AG04449 (cell line): ENCODE measurements around the gene ZNF234.

Experiments used
- CTCF ChIA-PET: fragments of 350-600 bp; formaldehyde crosslinking; extraction: SDS; loops from one replicate; lab custom pipeline; 2021; ENCODE audit warnings: antibody characterized with exemption; lab: Yijun Ruan, JAX
- POLR2A ChIA-PET: fragments of 400-600, 350-600 bp; formaldehyde crosslinking; extraction: SDS; loops from one replicate; lab custom pipeline; 2020; ENCODE audit warnings: antibody characterized with exemption, inconsistent platforms; lab: Yijun Ruan, JAX
- DNase-seq: peaks from one replicate; pipeline ENCODE4 v3.0.0-alpha.2; 2010; ENCODE audit warnings: low read depth, low spot score
- H3K4me3 ChIP-seq: 2 replicates; pipeline ENCODE4 v1.5.1; 2011; ENCODE audit warnings: low read depth, mild to moderate bottlenecking, control low read depth, low read length
- CTCF ChIP-seq: IDR thresholded peaks from one replicate; pipeline ENCODE4 v1.5.1; 2011; ENCODE audit warnings: mild to moderate bottlenecking, moderate library complexity, low read length, control low read depth, inconsistent platforms; ENCODE audit not compliant: insufficient read depth; ENCODE audit errors: missing control alignments

The ZNF234 gene

DNA sequence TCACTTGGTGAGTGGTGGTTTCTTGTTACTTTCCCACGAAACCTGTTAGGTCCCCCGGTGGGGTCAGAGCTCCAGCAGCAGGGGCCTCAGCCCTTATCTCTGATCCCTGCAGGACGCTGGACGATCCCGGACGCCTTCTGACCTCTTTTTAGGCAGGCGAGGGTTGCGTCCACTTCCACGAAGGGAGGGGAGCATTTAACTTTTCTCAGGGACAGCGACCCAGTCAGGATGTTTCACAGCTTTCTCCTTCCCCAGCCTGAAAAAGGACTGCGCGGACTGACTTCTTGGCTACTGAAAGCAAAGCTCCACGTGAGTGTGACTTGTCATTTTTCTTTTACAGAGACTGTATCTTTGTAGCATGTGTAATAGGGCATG, 692 bp downstream of the ZNF234 start:
- ChIA-PET CTCF (no interaction called here), POLR2A (interaction anchor here (1.1 kb wide), 1 partner anchor 23 kb away, joined by 5 read pairs; the partner anchor contains the start of gene ZNF226)
- DNase-seq: no peak
- TF ChIP-seq CTCF: no peak
- H3K4me3 ChIP-seq: peak overlapping the region; percentile 89

DNA sequence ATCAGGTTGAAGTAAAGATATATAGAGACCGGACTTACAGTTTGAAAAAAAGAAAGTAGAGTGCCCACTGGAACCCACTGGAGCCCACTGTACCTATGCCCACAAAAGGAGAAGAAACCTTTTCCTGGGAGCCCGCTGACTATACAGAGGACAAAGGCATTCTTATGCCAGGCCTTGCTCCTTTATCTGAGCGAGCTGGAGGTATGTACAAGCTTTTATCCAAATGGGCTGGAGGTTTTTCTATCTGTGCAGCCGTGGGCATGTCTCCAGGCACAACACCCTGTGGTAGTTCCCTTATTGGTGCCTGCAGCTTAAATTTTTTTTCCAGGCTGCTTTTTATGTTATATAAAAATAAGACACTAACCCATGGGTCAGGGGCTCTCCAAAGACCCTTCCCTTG, 8.4 kb downstream of the ZNF234 start:
- CTCF ChIA-PET: no interaction called here
- POLR2A ChIA-PET: no interaction called here
- no peak overlapping the region for H3K4me3 ChIP-seq

GRCh38 chr19:44151491-44151890, 10.1 kb downstream of the ZNF234 start:
- DNase-seq: no peak
- ChIA-PET CTCF (no interaction called here), POLR2A (no interaction called here)
- TF ChIP-seq CTCF: no peak
- no peak overlapping the region for H3K4me3 ChIP-seq

More for the DNA sequence above, 8.4 kb downstream of the ZNF234 start:
- DNase-seq: no peak
- no peak for TF ChIP-seq CTCF

DNA sequence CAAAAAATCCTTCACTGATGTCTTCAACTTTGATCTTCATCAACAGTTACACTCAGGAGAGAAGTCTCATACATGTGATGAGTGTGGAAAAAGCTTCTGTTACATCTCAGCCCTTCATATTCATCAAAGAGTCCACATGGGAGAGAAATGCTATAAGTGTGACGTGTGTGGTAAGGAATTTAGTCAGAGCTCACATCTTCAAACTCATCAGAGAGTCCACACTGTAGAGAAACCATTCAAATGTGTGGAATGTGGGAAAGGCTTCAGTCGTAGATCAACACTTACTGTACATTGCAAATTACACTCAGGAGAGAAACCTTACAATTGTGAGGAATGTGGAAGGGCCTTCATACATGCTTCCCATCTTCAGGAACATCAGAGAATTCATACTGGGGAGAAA, 15.1 kb downstream of the ZNF234 start:
- no peak for DNase-seq
- TF ChIP-seq CTCF: no peak
- ChIA-PET POLR2A (no interaction called here), CTCF (no interaction called here)
- no peak overlapping the region for H3K4me3 ChIP-seq

GRCh38 chr19:44163789-44164188, 22.4 kb downstream of the ZNF234 start:
- ChIA-PET POLR2A (interaction anchor here (1.5 kb wide), 1 partner anchor 50 kb away, joined by 5 read pairs; no protein-coding TSS in a partner anchor), CTCF (no interaction called here)

DNA sequence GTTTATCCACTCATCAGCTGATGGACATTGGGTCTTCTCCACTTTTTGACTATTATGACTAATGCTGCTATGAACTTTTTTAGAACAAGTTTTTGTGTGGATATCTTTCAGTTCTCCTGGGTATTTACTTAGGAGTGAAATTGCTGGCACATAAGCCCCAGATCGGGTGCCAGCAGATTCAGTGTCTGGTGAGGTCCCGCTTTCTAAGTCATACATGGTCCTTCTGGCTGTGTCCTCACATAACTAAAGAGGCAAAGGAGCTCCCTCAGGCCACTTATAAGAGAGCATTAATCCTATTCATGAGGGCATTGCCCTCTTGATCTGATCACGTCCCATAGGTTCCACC, 22.9 kb downstream of the ZNF234 start:
- ChIA-PET POLR2A (interaction anchor here (0.8 to 1.5 kb wide), 3 partner anchors 22 to 50 kb away, joined by 4 to 5 read pairs (median 5); no protein-coding TSS in a partner anchor), CTCF (interaction anchor here (1.0 kb wide), 1 partner anchor 10 kb away, joined by 3 read pairs; no protein-coding TSS in a partner anchor)
- no peak for DNase-seq
- peak overlapping the region; percentile 20 for H3K4me3 ChIP-seq
- no peak for TF ChIP-seq CTCF

More at GRCh38 chr19:44163789-44164188, 22.4 kb downstream of the ZNF234 start:
- TF ChIP-seq CTCF: no peak
- no peak overlapping the region for H3K4me3 ChIP-seq
- no peak for DNase-seq
